MCF 10A (cell line): ENCODE results near the gene STAMBP. TPM values are rescaled to one million over a fixed set of nuclear protein-coding genes. Genes with fewer than 3 reads are reported as not detected.
A peak's percentile ranks its signal among the peaks of the same experiment; 100 is the strongest.

Experiments used
- BruUV-seq: library from RNA; stranded (reverse); fragments of 400-500 nt; replicated peaks from 2 replicates; lab custom pipeline; 2021; lab: Mats Ljungman, UMichigan
- CTCF ChIA-PET: fragments of 300-600 bp; sonication (Branson Sonifier 250); formaldehyde crosslinking; extraction: SDS; loops from one replicate; lab custom pipeline; 2021; ENCODE audit warnings: antibody characterized with exemption, inconsistent platforms; lab: Yijun Ruan, JAX
- POLR2A ChIA-PET: fragments of 300-600, 350-650 bp; sonication (Branson Sonifier 250); formaldehyde crosslinking; extraction: SDS; loops from one replicate; lab custom pipeline; 2020; ENCODE audit warnings: antibody characterized with exemption, inconsistent platforms; lab: Yijun Ruan, JAX
- DNase-seq: peaks from one replicate; pipeline ENCODE4 v3.0.0-alpha.2; 2018; ENCODE audit not compliant: unreplicated experiment
- H3K27ac Mint-ChIP-seq: one replicate; pipeline ENCODE4 v1.8.0; 2022; ENCODE audit warnings: mild to moderate bottlenecking, low read depth, mixed read lengths; ENCODE audit not compliant: unreplicated experiment
- H3K27me3 Mint-ChIP-seq: one replicate; pipeline ENCODE4 v1.8.0; 2022; ENCODE audit warnings: mixed read lengths; ENCODE audit not compliant: insufficient read depth, unreplicated experiment
- H3K36me3 Mint-ChIP-seq: one replicate; pipeline ENCODE4 v1.8.0; 2022; ENCODE audit warnings: mild to moderate bottlenecking, moderate library complexity, mixed read lengths; ENCODE audit not compliant: insufficient read depth, unreplicated experiment
- H3K4me1 Mint-ChIP-seq: one replicate; pipeline ENCODE4 v1.8.0; 2022; ENCODE audit warnings: mixed read lengths; ENCODE audit not compliant: insufficient read depth, unreplicated experiment
- H3K4me3 Mint-ChIP-seq: one replicate; pipeline ENCODE4 v1.8.0; 2022; ENCODE audit warnings: mild to moderate bottlenecking, moderate library complexity, mixed read lengths; ENCODE audit not compliant: unreplicated experiment
- H3K9me3 Mint-ChIP-seq: one replicate; pipeline ENCODE4 v1.8.0; 2022; ENCODE audit warnings: mixed read lengths; ENCODE audit not compliant: unreplicated experiment
- CTCF ChIP-seq: fragments of 200-600 bp; IDR thresholded peaks from one replicate; pipeline ENCODE4 v1.8.0; 2022; ENCODE audit warnings: antibody characterized with exemption, mild to moderate bottlenecking; ENCODE audit not compliant: unreplicated experiment
- intact Hi-C: fragments of 100-400 bp; cut with micrococcal nuclease; formaldehyde crosslinking; loops from 2 replicates; pipeline ENCODE4 v1.14.1; 2022
- total RNA-seq: library from RNA; stranded (reverse); gene quantifications from 2 replicates; pipeline ENCODE4 v1.2.3, GENCODE V29; 2022

The STAMBP gene
- total RNA-seq, 1 experiment from 2014 or later: 66.3 TPM

- DNase-seq: no peak
- Mint-ChIP-seq H3K36me3 (peaks cover 68% of the 10 kb centered on the region), H3K9me3 (no peaks in the 10 kb centered on the region), H3K27ac (no peak overlapping the region), H3K4me3 (no peak overlapping the region), H3K27me3 (no peaks in the 10 kb centered on the region), H3K4me1 (peaks cover 16% of the 10 kb centered on the region)
- no peak for TF ChIP-seq CTCF
- BruUV-seq: no TSS peak
- POLR2A ChIA-PET: no interaction called here
- intact Hi-C loops: no loop called here
- CTCF ChIA-PET: interaction anchor here (0.6 kb wide), 1 partner anchor 20 kb away, joined by 3 read pairs; no protein-coding TSS in a partner anchor
These were observed 13.9 kb downstream of the STAMBP start for GRCh38 chr2:73842739-73843019.

DNA sequence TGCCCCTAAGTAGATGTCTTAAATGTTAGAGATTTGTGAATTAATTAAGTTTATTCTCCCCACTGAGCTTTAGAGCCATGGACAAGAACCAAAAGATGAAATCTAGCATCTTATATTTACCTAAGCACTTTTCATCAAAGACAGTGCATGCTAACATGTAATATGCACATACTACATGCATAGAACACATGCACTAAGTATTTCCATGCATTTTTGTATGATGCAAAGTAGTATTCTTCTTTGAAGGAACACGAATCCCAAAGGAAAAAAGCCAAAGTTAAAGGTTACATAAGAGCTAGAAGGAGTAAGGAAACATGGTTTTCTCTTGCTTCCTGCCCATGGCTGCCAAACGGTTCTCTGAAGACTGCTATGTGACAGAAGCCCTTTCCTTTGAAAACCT, 15.3 kb downstream of the STAMBP start:
- Mint-ChIP-seq H3K9me3 (no peaks in the 10 kb centered on the region), H3K4me1 (peaks cover 8% of the 10 kb centered on the region), H3K36me3 (peaks cover 81% of the 10 kb centered on the region), H3K27me3 (no peaks in the 10 kb centered on the region), H3K27ac (no peak overlapping the region), H3K4me3 (no peak overlapping the region)
- intact Hi-C loops: no loop called here
- ChIA-PET CTCF (interaction anchor here (0.7 to 2.4 kb wide), 2 partner anchors 11 to 291 kb away, joined by 3 to 6 read pairs; no protein-coding TSS in a partner anchor), POLR2A (no interaction called here)
- TF ChIP-seq CTCF: no peak
- DNase-seq: no peak
- BruUV-seq: no TSS peak

- intact Hi-C loops: loop anchor here (10.0 kb wide), 1 partner anchor 135 kb away; the partner anchor contains the start of gene TET3
- Mint-ChIP-seq H3K36me3 (peaks cover 55% of the 10 kb centered on the region), H3K9me3 (no peaks in the 10 kb centered on the region), H3K27me3 (no peaks in the 10 kb centered on the region), H3K27ac (no peak overlapping the region), H3K4me3 (no peak overlapping the region), H3K4me1 (no peaks in the 10 kb centered on the region)
- CTCF ChIA-PET: interaction anchor here (1.1 kb wide), 1 partner anchor 11 kb away, joined by 3 read pairs; no protein-coding TSS in a partner anchor
- no peak for DNase-seq
- POLR2A ChIA-PET: no interaction called here
- BruUV-seq: no TSS peak
- TF ChIP-seq CTCF: no peak
These were observed 21.2 kb downstream of the STAMBP start for GRCh38 chr2:73850009-73850408.

- ChIA-PET CTCF (interaction anchor here (0.7 to 1.0 kb wide), 4 partner anchors 20 to 269 kb away, joined by 3 to 5 read pairs (median 4); no protein-coding TSS in a partner anchor), POLR2A (interaction anchor here (0.6 to 1.2 kb wide), 3 partner anchors 76 to 137 kb away, joined by 3 to 6 read pairs (median 3); partner anchors contain the start of gene DGUOK)
- intact Hi-C loops: loop anchor here (10.0 kb wide), 1 partner anchor 134 kb away; the partner anchor contains the start of gene TET3
- Mint-ChIP-seq H3K27ac (no peak overlapping the region), H3K9me3 (no peaks in the 10 kb centered on the region), H3K36me3 (peaks cover 53% of the 10 kb centered on the region), H3K4me3 (no peak overlapping the region), H3K27me3 (no peaks in the 10 kb centered on the region), H3K4me1 (peaks cover 5% of the 10 kb centered on the region)
- peak; percentile 46 for DNase-seq
- no TSS peak for BruUV-seq
- TF ChIP-seq CTCF: peak; percentile 28
These were observed 22.5 kb downstream of the STAMBP start for GRCh38 chr2:73851274-73851673.
